PFSK-1 (cell line): ENCODE measurements around the gene TVP23C.

ENCODE experiments used
- FOXP2 ChIP-seq: optimal IDR thresholded peaks from 2 replicates; pipeline ENCODE3; 2011; ENCODE audit warnings: borderline replicate concordance, control low read depth, inconsistent platforms; ENCODE audit not compliant: insufficient read depth; ENCODE audit errors: extremely low read length, extremely low read depth
- POLR2AphosphoS5 ChIP-seq: IDR thresholded peaks from 2 replicates; pipeline ENCODE4 v1.6.1; 2012; ENCODE audit warnings: low read depth, mild to moderate bottlenecking, control low read depth, low read length, moderate library complexity
- REST ChIP-seq, 2 experiments: IDR thresholded peaks; 2 replicates each; pipeline versions ENCODE4 v1.6.1 to v1.8.0; 2011 to 2012; ENCODE audit warnings: low read depth in 2 of 2, low read length in 2 of 2, control low read depth in 1 of 2, inconsistent platforms in 1 of 2, mild to moderate bottlenecking in 1 of 2, moderate library complexity in 1 of 2; ENCODE audit not compliant: insufficient read depth in 1 of 2
- SIN3A ChIP-seq: IDR thresholded peaks from 2 replicates; pipeline ENCODE4 v1.6.1; 2012; ENCODE audit warnings: mild to moderate bottlenecking, low read length, moderate library complexity, borderline replicate concordance; ENCODE audit not compliant: insufficient read depth
- TAF1 ChIP-seq: IDR thresholded peaks from 2 replicates; pipeline ENCODE4 v1.6.1; 2012; ENCODE audit warnings: low read length, control low read depth, borderline replicate concordance; ENCODE audit not compliant: insufficient read depth

GRCh38 chr17:15490634-15491261 lies 72.5 kb downstream of the TVP23C start:
- TF ChIP-seq POLR2AphosphoS5 (no peak), TAF1 (no peak), REST (IDR thresholded peaks at IDR 0.05; ENCODE audit: insufficient read depth in 1 of 2, low read depth in 2 of 2, low read length in 2 of 2) (no peak), FOXP2 (peak; percentile 18), SIN3A (no peak)
